Kidney (tissue), 14 donors: ENCODE measurements around the gene MAPKAPK2. TPM values are rescaled to one million over a fixed set of nuclear protein-coding genes. Genes with fewer than 3 reads are reported as not detected.

ENCODE experiments used
- DNase-seq, 5 donors: peaks; one replicate each; pipeline ENCODE4 v3.0.0-alpha.2; 2013 to 2020
- FAIRE-seq: peaks from 2 replicates; lab custom pipeline; 2012; peaks lifted over from hg19 to GRCh38; lab: Jason Lieb, UNC
- H3K27ac ChIP-seq, 2 donors: one replicate each; pipeline ENCODE4 v1.7.0; 2013; ENCODE audit warnings: low read depth in 2 of 2, low read length in 2 of 2, inconsistent platforms in 1 of 2
- H3K27me3 ChIP-seq: one replicate; pipeline ENCODE4 v1.7.1; 2013; ENCODE audit warnings: low read length, inconsistent platforms; ENCODE audit not compliant: control insufficient read depth, insufficient read depth
- H3K36me3 ChIP-seq, 3 donors: one replicate each; pipeline versions ENCODE4 v1.7.0 to v1.7.1; 2013; ENCODE audit warnings: low read length in 3 of 3, control low read depth in 1 of 3, inconsistent platforms in 1 of 3; ENCODE audit not compliant: insufficient read depth in 3 of 3, control insufficient read depth in 2 of 3
- H3K4me1 ChIP-seq, 3 donors: one replicate each; pipeline versions ENCODE4 v1.7.0 to v1.7.1; 2013; ENCODE audit warnings: low read length in 3 of 3, inconsistent platforms in 1 of 3, low read depth in 1 of 3; ENCODE audit not compliant: control insufficient read depth in 2 of 3, insufficient read depth in 2 of 3
- H3K4me3 ChIP-seq, 3 donors: one replicate each; pipeline versions ENCODE4 v1.7.0 to v1.8.1; 2013; ENCODE audit warnings: low read length in 3 of 3, control low read depth in 1 of 3, inconsistent platforms in 1 of 3
- H3K9ac ChIP-seq, 3 donors: one replicate each; pipeline versions ENCODE4 v1.7.0 to v1.7.1; 2013; ENCODE audit warnings: low read length in 3 of 3, control low read depth in 1 of 3, inconsistent platforms in 1 of 3
- H3K9me3 ChIP-seq, 3 donors: one replicate each; pipeline versions ENCODE4 v1.7.0 to v1.7.1; 2013; ENCODE audit warnings: low read length in 3 of 3, control low read depth in 1 of 3, inconsistent platforms in 1 of 3; ENCODE audit not compliant: control insufficient read depth in 2 of 3, insufficient read depth in 1 of 3
- CTCF ChIP-seq: IDR thresholded peaks from 3 replicates; pipeline ENCODE4 v1.5.1; 2012; ENCODE audit warnings: mild to moderate bottlenecking, moderate library complexity, borderline replicate concordance; ENCODE audit not compliant: insufficient read depth; ENCODE audit errors: extremely low read depth
- intact Hi-C: fragments of 100-400 bp; cut with DNase I; formaldehyde crosslinking; loops from one replicate; pipeline ENCODE4 v1.11.1; 2022
- polyA plus RNA-seq: library from polyadenylated mRNA; stranded (reverse); fragments of 350-450 nt; fragmentation: Illumina TruSeq; extraction: RNeasy Lipid Tissue Mini Kit (QIAGEN cat#74804); gene quantifications from one replicate; pipeline ENCODE4 v1.2.3, GENCODE V29; 2014; ENCODE audit warnings: low read depth, low replicate concordance; ENCODE audit not compliant: insufficient read depth
- total RNA-seq: library from RNA; stranded (reverse); fragmentation: NEBNext Ultra II Directional; extraction: Animal tissue kit (Norgen Biotek cat#: 25700); gene quantifications from one replicate; pipeline ENCODE4 v1.2.1, GENCODE V29; 2021
- donor health status: control.
- donor health status: control.
- donor health status: control.
- donor health status: control.
- donor health status: control.
- donor health status: DM: yes; HTN: yes; CAD: no.
- donor health status: Normal renal cell carcinoma (clear cell type).

MAPKAPK2 gene
- total and polyA plus RNA-seq, 2 donors from 2014 or later, result 84.5 to 113 TPM

DNA sequence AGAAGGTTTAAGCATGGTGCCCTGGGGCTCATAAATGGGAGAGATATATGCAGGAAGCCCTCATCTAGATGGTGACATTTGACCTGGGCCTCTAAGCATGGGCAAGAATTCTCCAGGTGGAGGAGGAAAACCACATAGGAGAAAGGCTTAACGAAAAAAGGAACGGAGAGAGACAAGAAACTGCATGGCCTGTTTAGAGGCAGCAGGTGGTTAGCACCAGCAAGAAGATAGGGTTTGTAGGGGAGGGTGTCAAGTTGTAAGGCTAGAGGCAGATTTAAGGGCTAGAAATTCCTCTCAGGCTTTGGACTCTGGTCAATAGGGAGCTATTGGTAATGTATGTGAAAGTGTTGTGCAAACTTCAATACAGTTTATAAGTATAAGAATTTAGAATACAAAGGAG is 8.2 kb upstream of the MAPKAPK2 start:
- TF ChIP-seq CTCF, result no peak
- Histone ChIP-seq H3K36me3 (no peaks in the 10 kb centered on the region), H3K9me3 (no peaks in the 10 kb centered on the region), H3K27ac (no peak overlapping the region), H3K4me1 (peaks cover 0 to 20% (median 10%) of the 10 kb centered on the region in 3 donors), H3K27me3 (no peaks in the 10 kb centered on the region), H3K4me3 (no peak overlapping the region), H3K9ac (no peak overlapping the region)
- no peak for FAIRE-seq
- intact Hi-C loops, result no loop called here
- no peak for DNase-seq

DNA sequence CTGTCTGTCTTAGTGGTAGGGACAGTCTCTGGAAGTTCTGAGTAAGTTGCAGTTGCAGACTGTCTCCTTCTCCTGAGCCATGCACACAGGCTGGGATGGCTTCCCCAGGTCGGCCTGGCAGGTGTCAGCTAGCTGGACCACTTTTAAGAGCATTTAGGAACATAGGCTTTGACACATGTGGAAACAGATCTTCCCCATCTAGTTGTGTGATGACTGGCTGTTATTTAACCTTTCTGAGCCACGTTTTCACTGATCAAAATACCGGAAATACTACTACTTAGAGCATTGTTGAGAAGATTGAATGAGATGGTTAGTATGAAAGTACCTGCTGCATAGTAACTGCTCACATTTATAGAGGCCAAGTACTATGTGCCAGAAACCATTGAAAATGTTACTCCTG is 6.2 kb upstream of the MAPKAPK2 start:
- H3K9ac ChIP-seq, result no peak overlapping the region
- DNase-seq (no peak), FAIRE-seq (no peak)
- peaks cover 0 to 12% (median 10%) of the 10 kb centered on the region in 3 donors for H3K4me1 ChIP-seq
- intact Hi-C loops, result no loop called here
- no peaks in the 10 kb centered on the region for H3K9me3 ChIP-seq
- TF ChIP-seq CTCF, result no peak
- no peak overlapping the region for H3K27ac ChIP-seq
- H3K4me3 ChIP-seq, result no peak overlapping the region
- no peaks in the 10 kb centered on the region for H3K27me3 ChIP-seq
- no peaks in the 10 kb centered on the region for H3K36me3 ChIP-seq

- Histone ChIP-seq H3K27ac (no peak overlapping the region), H3K36me3 (no peaks in the 10 kb centered on the region), H3K27me3 (no peaks in the 10 kb centered on the region), H3K4me1 (peaks cover 0 to 12% (median 9%) of the 10 kb centered on the region in 3 donors), H3K9ac (no peak overlapping the region), H3K4me3 (no peak overlapping the region), H3K9me3 (no peaks in the 10 kb centered on the region)
- intact Hi-C loops, result no loop called here
- no peak for TF ChIP-seq CTCF
- FAIRE-seq (no peak), DNase-seq (no peak)
Measured at GRCh38 chr1:206679738-206680211, 4.9 kb upstream of the MAPKAPK2 start.

- Histone ChIP-seq H3K9me3 (no peaks in the 10 kb centered on the region), H3K4me3 (no peak overlapping the region), H3K27ac (no peak overlapping the region), H3K27me3 (no peaks in the 10 kb centered on the region), H3K36me3 (no peaks in the 10 kb centered on the region), H3K4me1 (peaks cover 0 to 9% (median 7%) of the 10 kb centered on the region in 3 donors), H3K9ac (no peak overlapping the region)
- FAIRE-seq (no peak), DNase-seq (no peak)
- intact Hi-C loops, result no loop called here
- no peak for TF ChIP-seq CTCF
Measured at GRCh38 chr1:206680279-206680678, 4.4 kb upstream of the MAPKAPK2 start.
